Measurements from ENCODE around the gene GULP1.

GULP1 gene

GRCh38 chr2:188318161-188318749, 26.6 kb downstream of the GULP1 start:
- TF ChIP-seq JUND (IDR thresholded peaks at IDR 0.05; ENCODE audit: low read depth): no peak
- DNase-seq (ENCODE audit: low read depth in 1 of 2, low spot score in 1 of 2): no peak
- in situ Hi-C loops (cut with HindIII; ENCODE audit: low pct_unique_long_range_greater_than_20kb, low sequenced_read_pairs): no loop called here

DNA sequence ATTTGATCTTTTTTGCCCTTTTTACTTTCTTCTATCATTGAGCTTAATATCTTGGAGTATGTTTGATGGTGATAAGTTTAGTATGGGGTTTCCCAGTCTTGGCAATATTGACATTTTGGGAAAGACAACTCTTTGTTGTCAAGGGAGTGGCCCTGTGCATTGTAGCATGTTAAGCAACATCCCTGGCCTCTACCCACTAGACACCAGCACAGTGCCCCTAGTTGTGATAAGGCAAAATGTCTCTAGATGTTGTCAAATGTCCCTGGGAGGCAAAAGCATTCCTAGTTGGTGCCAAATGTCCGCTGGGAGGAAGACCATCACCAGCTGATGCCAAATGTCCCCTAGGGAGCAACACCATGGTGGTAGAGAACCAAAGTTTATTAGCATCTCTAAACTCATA, 28.2 kb downstream of the GULP1 start:
- DNase-seq (ENCODE audit: low read depth in 1 of 2, low spot score in 1 of 2): no peak
- in situ Hi-C loops (cut with HindIII; ENCODE audit: low pct_unique_long_range_greater_than_20kb, low sequenced_read_pairs): no loop called here
- TF ChIP-seq JUND (IDR thresholded peaks at IDR 0.05; ENCODE audit: low read depth): no peak

- DNase-seq (ENCODE audit: low read depth in 1 of 2, low spot score in 1 of 2): no peak
- in situ Hi-C loops (cut with HindIII; ENCODE audit: low pct_unique_long_range_greater_than_20kb, low sequenced_read_pairs): no loop called here
- TF ChIP-seq JUND (IDR thresholded peaks at IDR 0.05; ENCODE audit: low read depth): no peak
Measured at GRCh38 chr2:188320861-188321260, 29.2 kb downstream of the GULP1 start.

DNA sequence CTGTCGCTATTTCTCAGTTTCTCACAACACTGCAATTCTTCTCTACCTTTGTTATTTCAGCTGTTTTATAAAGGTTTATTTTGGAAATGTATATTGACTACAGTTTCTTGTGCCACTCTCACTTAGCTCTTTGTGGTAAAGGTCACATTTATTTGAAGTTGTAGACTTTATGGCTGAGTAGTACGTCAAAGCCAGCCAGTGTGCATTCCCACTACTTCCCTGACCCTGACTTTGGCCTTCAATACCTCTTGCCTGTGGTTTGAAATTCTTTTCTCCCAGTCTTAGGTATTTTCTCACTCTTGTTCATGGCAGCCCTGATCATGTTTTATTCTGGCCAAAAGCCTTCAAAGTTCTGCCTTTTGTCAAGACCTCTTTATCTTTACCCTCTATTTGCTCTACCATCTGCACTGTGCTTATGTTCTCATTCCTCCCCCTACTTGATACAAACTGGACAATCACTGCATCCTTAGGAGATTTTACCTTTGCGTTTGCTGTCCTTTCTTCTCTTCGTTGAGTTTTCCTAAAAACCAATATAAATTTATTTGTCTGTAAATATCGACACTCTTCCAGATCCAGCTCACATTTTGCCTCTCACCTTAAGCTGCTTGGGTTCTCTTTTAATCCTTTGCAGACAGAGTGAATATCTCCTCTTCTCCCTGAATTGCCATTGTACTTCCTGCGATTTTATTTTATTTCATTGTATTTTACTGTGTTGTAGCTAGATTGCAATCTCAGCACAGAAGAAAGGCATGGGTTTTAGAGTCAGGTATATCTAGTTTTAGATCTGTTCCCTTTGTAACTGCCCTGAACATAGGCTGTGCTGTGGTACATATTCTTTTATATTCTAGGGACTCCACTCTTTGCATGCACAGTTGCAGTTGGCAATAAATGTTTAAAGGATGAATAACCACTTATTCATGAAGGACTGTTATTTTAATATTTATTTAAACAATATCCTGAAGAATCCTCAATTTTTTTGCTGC, 31.2 kb downstream of the GULP1 start:
- in situ Hi-C loops (cut with HindIII; ENCODE audit: low pct_unique_long_range_greater_than_20kb, low sequenced_read_pairs): no loop called here
- DNase-seq (ENCODE audit: low read depth in 1 of 2, low spot score in 1 of 2): peak in 1 of 2 experiments; percentile 20
- no peak for TF ChIP-seq JUND (IDR thresholded peaks at IDR 0.05; ENCODE audit: low read depth)

DNA sequence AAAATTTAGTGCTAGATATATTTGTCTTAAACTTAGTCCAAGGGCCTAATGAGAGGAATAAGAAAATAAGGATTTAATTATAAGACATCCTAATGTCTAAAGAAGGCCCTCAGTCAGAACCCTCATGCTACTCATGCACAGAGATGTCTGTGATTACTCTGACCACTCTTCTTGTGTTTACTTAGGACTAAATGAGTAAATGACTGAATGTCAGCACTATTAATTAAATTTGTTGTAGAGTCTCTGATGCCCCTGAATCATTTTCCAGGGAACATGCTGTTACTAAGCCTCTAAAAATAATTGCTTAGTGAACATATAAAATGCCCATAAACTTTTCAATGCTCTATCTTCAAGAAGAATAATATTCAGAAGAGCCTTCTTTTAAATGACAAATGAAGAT, 32.4 kb downstream of the GULP1 start:
- TF ChIP-seq JUND (IDR thresholded peaks at IDR 0.05; ENCODE audit: low read depth): no peak
- in situ Hi-C loops (cut with HindIII; ENCODE audit: low pct_unique_long_range_greater_than_20kb, low sequenced_read_pairs): no loop called here
- DNase-seq (ENCODE audit: low read depth in 1 of 2, low spot score in 1 of 2): no peak

DNA sequence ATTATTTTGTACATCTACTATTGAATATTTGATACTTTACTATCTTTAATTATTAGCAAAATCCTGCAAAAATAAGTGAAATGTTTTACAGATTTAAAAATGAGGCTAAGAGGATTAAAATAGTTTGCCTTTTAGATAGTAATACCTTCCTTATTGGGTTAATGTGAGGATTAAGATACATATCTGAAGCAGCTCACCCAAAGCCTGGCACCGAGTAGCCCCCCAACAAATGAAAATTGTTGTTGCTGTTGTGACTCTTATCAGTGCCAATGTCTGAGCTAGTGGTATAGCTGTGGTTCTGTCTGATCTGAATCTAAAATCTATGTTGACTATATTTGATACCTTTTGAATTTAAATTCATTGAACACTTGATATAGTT, 34.6 kb downstream of the GULP1 start:
- in situ Hi-C loops (cut with HindIII; ENCODE audit: low pct_unique_long_range_greater_than_20kb, low sequenced_read_pairs): no loop called here
- no peak for TF ChIP-seq JUND (IDR thresholded peaks at IDR 0.05; ENCODE audit: low read depth)
- DNase-seq (ENCODE audit: low read depth in 1 of 2, low spot score in 1 of 2): no peak

DNA sequence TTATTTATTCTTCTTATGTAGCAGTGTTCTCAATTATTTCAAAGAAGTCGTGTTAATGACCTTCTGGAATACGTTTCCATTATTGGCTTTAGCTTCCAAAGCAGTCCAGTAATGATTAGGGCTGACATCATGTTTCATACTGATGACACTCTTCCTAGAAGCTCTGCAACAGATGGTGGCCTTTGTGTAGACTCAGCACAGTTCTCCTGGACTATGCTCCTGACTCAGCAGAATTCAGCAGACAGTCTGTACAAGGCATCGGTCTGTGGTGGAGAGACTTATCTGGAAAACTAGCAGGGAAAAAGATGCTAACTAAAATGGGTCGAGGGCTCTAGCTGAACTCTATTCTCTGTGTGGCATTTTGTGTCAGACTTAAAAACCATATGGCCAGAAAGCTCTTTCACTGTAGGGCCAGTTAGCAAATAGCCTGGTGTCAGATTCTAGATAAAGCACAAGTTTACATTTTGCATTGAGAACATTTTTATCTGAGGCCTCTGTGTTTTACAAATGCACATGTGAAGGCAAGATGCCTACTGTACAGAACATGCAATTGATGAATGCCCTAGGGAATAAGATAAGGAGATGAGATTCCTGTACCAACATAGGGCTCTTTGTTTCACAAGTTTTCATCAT, 35.1 kb downstream of the GULP1 start:
- no peak for TF ChIP-seq JUND (IDR thresholded peaks at IDR 0.05; ENCODE audit: low read depth)
- in situ Hi-C loops (cut with HindIII; ENCODE audit: low pct_unique_long_range_greater_than_20kb, low sequenced_read_pairs): no loop called here
- DNase-seq (ENCODE audit: low read depth in 1 of 2, low spot score in 1 of 2): peak in 1 of 2 experiments; percentile 6

GRCh38 chr2:188327518-188328213, 36.0 kb downstream of the GULP1 start:
- in situ Hi-C loops (cut with HindIII; ENCODE audit: low pct_unique_long_range_greater_than_20kb, low sequenced_read_pairs): no loop called here
- no peak for TF ChIP-seq JUND (IDR thresholded peaks at IDR 0.05; ENCODE audit: low read depth)
- no peak for DNase-seq (ENCODE audit: low read depth in 1 of 2, low spot score in 1 of 2)

GRCh38 chr2:188328419-188328818, 36.7 kb downstream of the GULP1 start:
- DNase-seq (ENCODE audit: low read depth in 1 of 2, low spot score in 1 of 2): no peak
- in situ Hi-C loops (cut with HindIII; ENCODE audit: low pct_unique_long_range_greater_than_20kb, low sequenced_read_pairs): no loop called here
- TF ChIP-seq JUND (IDR thresholded peaks at IDR 0.05; ENCODE audit: low read depth): no peak

DNA sequence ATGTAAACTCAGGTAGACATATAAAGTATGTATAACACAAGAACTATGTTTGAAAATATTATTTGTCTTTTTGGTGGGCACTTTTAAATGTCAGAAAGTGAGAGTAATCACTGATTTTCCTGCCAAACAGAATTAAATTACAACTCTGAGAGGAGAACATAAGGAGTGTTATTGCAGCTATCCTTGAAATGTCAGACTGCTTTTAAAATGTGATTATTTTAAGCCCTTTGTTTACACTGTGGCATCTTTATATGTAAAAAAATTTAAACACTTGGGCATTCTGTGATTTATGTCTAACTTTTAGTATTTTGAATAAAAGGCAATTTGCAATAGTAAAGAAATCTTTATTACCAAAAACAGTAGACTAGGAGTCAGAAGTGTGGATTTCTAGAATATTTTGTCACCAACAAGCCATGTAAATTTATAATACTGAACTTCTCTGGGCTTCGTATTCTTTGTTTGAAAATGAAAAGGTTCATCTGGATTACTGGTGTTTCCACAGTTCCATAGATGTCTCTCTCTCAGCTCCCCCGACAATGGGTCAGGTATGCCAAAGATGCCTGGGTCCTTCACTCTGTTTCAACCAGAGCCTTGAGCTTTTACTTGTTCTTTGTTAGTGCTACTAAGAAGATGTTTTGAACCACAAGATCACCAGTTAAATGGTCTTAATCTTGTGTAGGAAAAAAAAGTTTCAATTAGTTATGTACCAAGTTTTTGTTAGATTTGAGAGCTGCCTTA, 38.8 kb downstream of the GULP1 start:
- no peak for DNase-seq (ENCODE audit: low read depth in 1 of 2, low spot score in 1 of 2)
- no peak for TF ChIP-seq JUND (IDR thresholded peaks at IDR 0.05; ENCODE audit: low read depth)
- in situ Hi-C loops (cut with HindIII; ENCODE audit: low pct_unique_long_range_greater_than_20kb, low sequenced_read_pairs): no loop called here

DNA sequence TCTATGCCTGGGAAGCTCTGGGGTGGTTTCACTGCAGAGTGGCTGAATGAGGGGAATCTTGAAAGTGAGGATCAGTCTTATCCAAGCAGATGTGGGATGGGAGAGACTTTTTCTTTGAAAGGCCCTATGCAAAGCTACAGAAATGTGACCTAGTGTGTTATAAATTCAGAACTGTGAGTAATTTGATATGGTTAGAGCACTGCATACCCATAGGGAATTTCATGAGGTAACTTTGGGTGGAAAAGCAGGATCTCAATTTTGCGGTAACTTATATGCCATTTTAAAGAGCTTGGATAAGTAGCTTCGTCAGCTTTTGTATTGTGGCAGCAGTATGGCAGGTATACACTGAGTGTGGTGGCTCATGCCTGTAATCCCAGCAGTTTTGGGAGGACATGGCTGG, 40.9 kb downstream of the GULP1 start:
- no peak for TF ChIP-seq JUND (IDR thresholded peaks at IDR 0.05; ENCODE audit: low read depth)
- in situ Hi-C loops (cut with HindIII; ENCODE audit: low pct_unique_long_range_greater_than_20kb, low sequenced_read_pairs): no loop called here

More for the DNA sequence above, 40.9 kb downstream of the GULP1 start:
- no peak for DNase-seq (ENCODE audit: low read depth in 1 of 2, low spot score in 1 of 2)
